NCI-H748 (cell line): ENCODE results near the gene PDAP1.

Source experiments
- DNase-seq: peaks from one replicate; lab custom pipeline; 2025; ENCODE audit not compliant: unreplicated experiment; lab: John Stamatoyannopoulos, UW

Gene PDAP1

DNA sequence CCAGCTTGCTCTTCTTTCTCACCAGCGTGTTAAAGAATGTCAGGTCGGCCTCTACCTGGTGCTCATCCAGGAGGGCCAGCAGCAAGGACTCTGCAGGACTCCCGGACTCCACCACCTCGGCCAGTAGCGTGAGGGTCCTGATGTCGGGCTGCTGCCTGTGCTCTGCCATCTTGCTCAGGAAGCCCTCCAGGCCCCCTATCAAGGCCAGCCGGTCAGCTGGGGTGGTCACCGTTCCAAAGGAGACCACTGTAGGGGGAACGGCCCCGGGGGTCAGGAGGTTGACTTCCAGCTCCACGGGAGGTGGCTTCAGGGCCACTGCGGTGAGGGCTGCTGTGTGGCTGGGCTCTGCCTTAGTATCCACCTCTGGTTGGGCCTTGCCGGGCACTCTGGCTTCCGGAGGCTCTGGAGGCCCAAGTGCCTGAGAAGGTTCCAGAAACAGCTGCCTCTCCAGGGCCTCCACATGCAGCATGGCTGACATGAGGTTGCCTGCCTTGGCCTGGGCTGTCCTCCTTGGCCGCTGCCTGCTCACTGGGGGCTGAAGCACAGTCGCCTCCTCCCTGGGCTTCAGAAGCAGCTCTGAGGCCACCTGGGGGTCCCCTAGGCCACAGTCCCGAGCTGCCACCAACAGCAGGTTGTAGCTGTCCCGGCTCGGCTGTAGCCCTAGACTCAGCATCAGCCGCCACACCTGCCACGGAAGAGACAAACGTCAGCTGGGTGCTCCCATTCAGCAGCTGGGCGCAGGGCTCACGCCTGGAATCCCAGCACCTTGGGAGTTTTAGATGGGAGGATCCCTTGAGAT is 16.7 kb upstream of the PDAP1 start:
- DNase-seq: no peak

DNA sequence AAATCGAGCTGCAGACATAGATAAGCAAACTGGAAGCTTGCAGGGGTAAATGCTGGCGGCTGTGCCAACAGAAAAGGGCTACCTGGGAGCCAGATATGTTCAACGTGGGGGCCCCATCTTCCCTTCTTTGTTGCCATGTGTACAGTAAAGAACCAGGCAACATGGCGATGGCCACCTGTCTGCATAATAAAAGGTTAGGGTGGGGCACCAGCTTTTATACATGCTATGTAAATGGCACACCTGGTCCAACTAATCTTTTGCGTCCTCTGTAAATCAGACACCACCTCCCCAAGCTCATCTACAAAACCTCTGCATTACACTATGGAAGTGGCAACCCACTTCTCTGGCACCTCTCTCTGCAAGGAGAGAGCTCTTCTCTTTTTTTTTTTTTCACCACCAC is 14.2 kb upstream of the PDAP1 start:
- DNase-seq: peak; percentile 95

GRCh38 chr7:99422186-99422585 is 13.8 kb upstream of the PDAP1 start:
- DNase-seq: peak; percentile 92

DNA sequence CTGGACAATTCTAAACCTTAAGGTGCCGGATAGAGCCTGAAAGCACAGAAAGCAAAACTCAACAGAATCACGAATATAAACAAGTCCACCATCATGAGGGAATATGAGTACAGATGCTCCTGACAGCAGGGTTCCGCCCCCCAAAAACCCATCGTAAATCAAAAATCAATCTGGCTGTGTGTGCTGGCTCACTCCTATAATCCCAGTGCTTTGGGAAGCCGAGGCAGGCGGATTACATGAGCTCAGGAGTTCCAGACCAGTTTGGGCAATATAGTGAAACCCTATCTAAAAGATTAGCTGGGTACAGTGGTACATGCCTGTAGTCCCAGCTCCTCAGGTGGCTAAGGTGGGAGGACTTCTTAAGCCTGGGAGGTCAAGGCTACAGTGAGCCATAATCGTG is 12.6 kb upstream of the PDAP1 start:
- no peak for DNase-seq

DNA sequence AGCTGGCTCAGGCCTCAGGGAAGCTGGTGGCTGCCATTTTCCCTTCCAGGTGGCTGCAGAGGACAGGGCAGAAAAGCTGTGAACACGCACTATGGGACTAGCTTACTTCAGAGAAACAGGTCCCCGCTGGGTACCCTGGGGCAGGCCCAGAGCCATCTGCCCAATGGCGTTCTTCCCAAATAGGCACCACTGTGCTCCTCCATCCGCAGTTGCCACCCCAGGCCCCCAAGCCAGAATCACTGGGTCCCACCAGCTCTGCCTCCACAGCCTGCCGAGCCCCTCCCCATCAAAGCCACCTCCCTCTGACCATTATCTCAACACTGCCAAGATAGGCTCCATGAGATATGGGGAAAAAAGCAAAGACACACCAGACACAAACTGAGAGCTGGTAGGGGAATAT is 11.8 kb upstream of the PDAP1 start:
- DNase-seq: no peak

DNA sequence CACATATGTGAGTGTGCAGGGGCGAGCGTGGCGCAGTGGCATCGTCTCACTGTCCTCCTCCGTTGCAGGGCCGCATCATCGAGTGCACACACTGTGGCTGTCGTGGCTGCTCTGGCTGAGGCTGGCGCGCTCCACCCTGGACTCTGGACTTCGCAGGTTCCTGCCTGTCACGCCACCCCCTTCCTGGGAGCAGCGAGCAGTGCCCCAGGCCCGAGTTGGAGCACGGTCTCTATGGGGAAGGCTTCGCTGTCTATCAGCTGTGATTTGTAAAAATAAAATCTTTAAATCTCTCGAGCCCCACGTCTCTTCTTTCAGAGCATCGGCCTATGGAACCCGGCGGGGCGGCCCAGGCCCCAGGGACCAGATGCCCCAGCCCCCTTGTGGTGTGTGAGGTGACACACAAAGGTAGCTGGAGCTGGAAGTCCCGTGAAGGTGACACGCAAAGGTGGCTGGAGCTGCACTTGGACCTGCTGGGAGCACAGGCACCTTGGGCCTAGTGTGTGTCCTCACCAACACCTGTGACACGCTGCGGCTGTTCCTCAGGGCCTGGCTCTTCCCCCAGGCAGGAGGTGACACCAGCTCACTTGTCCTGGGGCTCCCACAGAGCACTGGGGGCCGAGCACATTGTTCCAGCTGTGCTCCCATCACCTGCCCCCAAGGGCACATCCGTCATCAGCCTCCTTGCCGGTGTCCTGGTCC is 11.1 kb upstream of the PDAP1 start:
- DNase-seq: no peak

DNA sequence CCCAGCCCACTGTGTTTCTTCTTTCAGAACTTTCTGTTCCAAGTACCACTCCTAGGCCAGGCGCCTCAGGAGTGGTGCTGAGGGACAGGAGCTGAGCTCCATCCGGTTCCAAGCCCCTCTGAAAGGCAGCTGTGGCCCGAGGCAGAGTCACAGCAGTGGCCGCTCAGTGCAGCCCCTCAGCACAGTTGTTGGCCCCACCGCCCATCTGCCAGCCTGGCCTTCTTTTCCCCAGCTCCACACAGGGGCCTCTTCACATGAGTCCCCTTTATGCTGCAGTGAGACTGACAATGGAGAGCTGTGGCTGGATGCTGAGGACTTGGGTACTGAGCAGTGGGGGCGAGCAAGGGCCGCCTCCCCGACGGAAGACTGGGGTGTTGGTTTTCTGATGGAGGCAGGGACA is 9.9 kb upstream of the PDAP1 start:
- no peak for DNase-seq

DNA sequence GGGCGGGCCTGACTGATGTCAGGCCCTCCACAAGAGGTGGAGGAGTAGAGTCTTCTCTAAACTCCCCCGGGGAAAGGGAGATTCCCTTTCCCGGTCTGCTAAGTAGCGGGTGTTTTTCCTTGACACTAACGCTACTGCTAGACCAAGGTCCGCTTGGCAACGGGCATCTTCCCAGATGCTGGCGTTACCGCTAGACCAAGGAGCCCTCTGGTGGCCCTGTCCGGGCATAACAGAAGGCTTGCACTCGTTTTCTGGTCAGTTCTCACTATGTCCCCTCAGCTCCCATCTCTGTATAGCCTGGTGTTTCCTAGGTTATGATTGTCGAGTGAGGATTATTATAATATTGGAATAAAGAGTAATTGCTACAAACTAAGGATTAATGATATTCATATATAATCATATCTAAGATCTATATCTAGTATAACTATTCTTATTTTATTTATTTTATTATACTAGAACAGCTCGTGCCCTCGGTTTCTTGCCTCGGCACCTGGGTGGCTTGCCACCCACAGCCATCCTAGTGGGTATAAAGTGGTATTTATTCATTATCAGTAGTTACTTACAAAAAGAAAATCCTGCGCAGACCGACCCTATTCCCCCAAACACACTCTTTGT is 7.2 kb upstream of the PDAP1 start:
- DNase-seq: peak; percentile 54

DNA sequence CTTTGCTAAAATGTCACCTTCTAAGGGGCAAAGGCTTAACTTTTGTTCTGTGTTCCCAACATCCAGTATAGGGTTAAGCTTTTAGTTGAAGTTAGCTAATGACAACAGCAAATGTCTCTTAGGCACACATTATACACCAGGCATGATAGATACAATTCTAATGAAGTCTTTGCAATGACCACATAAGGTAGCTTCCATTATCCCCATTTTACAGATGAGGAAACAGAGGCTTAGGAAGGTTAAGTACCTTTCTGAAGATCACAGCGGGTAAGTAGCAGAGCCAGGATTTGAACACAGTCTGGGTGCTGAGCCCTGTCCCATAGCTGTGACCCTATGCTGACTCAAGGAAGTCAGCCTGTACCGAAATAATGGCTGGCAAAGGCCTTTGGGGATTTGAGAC is 2.2 kb upstream of the PDAP1 start:
- DNase-seq: no peak

GRCh38 chr7:99409806-99410205 is 1.4 kb upstream of the PDAP1 start:
- peak; percentile 22 for DNase-seq

- DNase-seq: peak; percentile 23
These were observed 785 bp upstream of the PDAP1 start for GRCh38 chr7:99409192-99409572.

- peak; percentile 36 for DNase-seq
These were observed 472 bp downstream of the PDAP1 start for GRCh38 chr7:99407872-99408378.

GRCh38 chr7:99406557-99406956 is 1.8 kb downstream of the PDAP1 start:
- DNase-seq: no peak

- no peak for DNase-seq
These were observed 3.4 kb downstream of the PDAP1 start for GRCh38 chr7:99404977-99405320.

DNA sequence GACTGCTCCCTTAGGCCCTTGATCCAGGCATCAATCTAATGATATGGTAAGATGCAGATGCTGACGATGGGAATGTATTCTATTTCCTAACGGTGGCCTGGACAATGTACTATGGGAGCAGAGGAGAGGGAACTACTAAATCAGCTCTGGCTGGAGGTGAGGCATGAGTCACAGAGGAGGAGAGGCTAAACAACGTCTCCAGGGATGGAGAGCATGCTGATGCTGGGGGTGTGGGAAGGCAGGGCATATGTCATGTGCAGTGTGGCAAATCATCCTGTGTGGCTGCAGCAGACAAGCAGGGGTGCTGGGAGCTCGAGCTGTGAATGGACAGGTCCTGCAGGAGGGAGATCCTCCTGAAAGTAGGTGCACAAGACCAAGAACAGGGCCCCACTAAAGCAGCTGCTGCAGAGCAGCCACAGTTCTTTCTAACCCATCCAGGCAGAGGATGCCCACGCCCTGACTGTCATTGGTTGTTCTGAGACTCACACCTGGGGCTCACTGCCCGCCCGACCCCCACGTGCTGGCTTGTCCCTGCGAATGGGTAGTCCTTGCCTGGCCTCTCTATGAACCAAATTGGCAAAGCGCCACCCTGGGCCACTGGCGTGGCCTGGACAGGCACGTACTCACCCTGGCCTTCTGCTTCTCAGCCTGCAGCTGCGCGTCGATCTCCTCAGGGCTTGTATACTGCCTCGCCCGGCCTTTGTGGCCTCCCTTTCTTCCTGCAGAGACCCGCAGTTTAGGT is 4.0 kb downstream of the PDAP1 start:
- no peak for DNase-seq

DNA sequence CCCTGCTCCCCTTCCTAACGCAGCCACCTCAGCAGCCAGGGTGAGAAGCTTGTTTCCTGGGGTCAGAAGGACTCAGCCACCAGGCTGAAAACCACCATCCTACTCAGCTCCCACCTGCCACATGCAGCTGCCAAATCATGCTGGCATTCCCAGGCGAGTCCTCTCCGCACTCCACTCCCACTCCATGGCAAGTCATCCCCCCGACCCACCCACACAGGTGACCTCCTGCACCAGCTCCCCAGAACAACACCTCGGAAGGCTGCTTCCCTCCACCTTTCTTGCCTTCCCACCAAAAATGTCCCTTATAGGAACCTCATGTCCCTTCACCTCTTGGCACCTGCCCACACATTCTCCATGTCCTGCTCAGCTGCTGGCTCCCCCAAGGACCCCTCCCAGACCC is 4.6 kb downstream of the PDAP1 start:
- no peak for DNase-seq

GRCh38 chr7:99402854-99403253 is 5.5 kb downstream of the PDAP1 start:
- DNase-seq: no peak

DNA sequence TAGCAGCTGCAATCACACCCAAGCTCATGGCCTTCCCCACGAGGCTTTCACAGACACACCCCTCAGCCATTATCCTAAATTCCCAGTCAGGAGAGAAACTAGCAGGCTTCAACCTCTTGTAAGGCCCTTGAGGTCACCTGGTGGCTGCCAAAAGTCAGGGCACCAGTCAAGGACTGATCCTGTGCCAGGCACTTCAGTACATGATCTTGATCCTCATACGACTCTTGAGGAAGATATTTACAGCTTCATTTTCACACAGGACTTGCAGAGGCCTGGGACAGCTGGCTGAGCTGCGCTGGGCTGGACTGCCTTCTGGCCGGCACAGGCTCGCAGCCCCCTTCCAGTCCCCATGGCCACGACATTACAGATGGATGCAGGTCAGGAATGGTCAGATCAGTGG is 8.8 kb downstream of the PDAP1 start:
- DNase-seq: no peak

GRCh38 chr7:99398891-99399445 is 9.4 kb downstream of the PDAP1 start:
- DNase-seq: no peak

GRCh38 chr7:99397297-99397983 is 11.0 kb downstream of the PDAP1 start:
- DNase-seq: no peak
